Esophagus muscularis mucosa (tissue), 3 donors: ENCODE results near the gene DOCK3.

Experiments
- CTCF ChIP-seq, 3 experiments: fragments of 200-600 bp in 2 of 3; fragments of 450-650 bp in 1 of 3; sonication (generic) in 2 of 3; IDR thresholded peaks; one replicate each; pipeline ENCODE4 v1.5.1; 2017 to 2019; ENCODE audit warnings: antibody characterized with exemption in 3 of 3, mild to moderate bottlenecking in 2 of 3, moderate library complexity in 1 of 3
- POLR2A ChIP-seq: fragments of 450-650 bp; IDR thresholded peaks from one replicate; pipeline ENCODE4 v1.6.1; 2017; ENCODE audit warnings: antibody characterized with exemption, moderate library complexity, mild to moderate bottlenecking, low read depth

GRCh38 chr3:51390246-51391074 lies 715.7 kb downstream of the DOCK3 start:
- TF ChIP-seq CTCF (IDR thresholded peaks at IDR 0.05) (no peak), POLR2A (no peak)
